Subcutaneous abdominal adipose tissue (tissue), 5 donors: ENCODE measurements around the gene SCAPER.
"Not testable (repeated sequence)": the region's sequence is repeated elsewhere in the genome, so short reads cannot be mapped to it uniquely, and the experiment has no call there.

Source experiments
- H3K27ac ChIP-seq: one replicate; pipeline ENCODE4 v1.7.0; 2013; ENCODE audit warnings: low read depth, mild to moderate bottlenecking, inconsistent platforms, low read length, moderate library complexity
- H3K27me3 ChIP-seq, 5 donors: one replicate each; pipeline ENCODE4 v1.7.0; 2013; ENCODE audit warnings: low read length in 5 of 5, inconsistent platforms in 1 of 5; ENCODE audit not compliant: control insufficient read depth in 5 of 5, insufficient read depth in 4 of 5
- H3K36me3 ChIP-seq, 5 donors: one replicate each; pipeline ENCODE4 v1.7.0; 2013; ENCODE audit warnings: low read length in 5 of 5; ENCODE audit not compliant: control insufficient read depth in 5 of 5, insufficient read depth in 5 of 5
- H3K4me1 ChIP-seq, 5 donors: one replicate each; pipeline ENCODE4 v1.7.0; 2013; ENCODE audit warnings: low read length in 5 of 5, mild to moderate bottlenecking in 3 of 5, moderate library complexity in 1 of 5; ENCODE audit not compliant: control insufficient read depth in 5 of 5, insufficient read depth in 5 of 5
- H3K4me3 ChIP-seq, 5 donors: one replicate each; pipeline ENCODE4 v1.7.0; 2013; ENCODE audit warnings: low read length in 5 of 5, low read depth in 1 of 5
- H3K9ac ChIP-seq, 5 donors: one replicate each; pipeline ENCODE4 v1.7.0; 2013; ENCODE audit warnings: low read length in 5 of 5, mild to moderate bottlenecking in 4 of 5, moderate library complexity in 3 of 5
- H3K9me3 ChIP-seq, 5 donors: one replicate each; pipeline ENCODE4 v1.7.0; 2013; ENCODE audit warnings: low read length in 5 of 5; ENCODE audit not compliant: control insufficient read depth in 5 of 5
- donor health status: healthy.
- donor health status: healthy.
- donor health status: healthy.
- donor health status: healthy.
- donor health status: healthy.

SCAPER gene

DNA sequence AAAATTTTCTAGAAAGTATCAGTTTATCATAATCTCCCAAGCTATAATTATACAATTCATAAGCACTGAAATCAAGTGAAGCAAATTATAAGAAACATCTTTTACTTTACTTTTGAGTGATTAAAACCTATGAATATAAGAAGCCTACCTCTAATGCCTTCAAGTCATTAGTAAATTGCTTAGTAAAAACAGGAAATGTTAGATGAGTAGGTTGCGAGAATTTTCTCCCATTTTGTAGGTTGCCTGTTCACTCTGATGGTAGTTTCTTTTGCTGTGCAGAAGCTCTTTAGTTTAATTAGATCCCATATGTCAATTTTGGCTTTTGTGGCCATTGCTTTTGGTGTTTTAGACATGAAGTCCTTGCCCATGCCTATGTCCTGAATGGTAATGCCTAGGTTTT is 201.1 kb downstream of the SCAPER start:
- H3K27me3 ChIP-seq, H3K4me1 ChIP-seq, H3K4me3 ChIP-seq, H3K27ac ChIP-seq, H3K9ac ChIP-seq, H3K9me3 ChIP-seq: not testable (repeated sequence)
- peaks cover 15 to 31% (median 25%) of the 10 kb centered on the region in 5 donors for H3K36me3 ChIP-seq

DNA sequence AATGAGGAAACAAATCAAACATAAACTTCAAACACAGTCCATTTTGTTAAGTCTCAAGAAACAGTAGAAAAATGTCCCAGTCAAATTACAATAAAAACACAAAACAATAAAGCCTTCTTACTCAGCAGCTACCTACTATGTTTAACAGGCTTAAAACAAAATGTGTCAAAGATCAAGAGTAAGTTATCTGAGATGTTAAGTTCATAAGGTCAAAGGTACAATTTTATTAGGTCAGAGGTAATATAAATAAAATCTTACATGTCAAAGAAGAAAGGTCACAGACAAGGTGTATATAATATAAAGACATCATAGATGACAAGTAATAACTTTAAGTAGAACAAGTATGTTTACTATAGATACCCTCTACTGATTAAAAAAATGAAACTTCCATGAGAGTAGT is 208.3 kb downstream of the SCAPER start:
- Histone ChIP-seq H3K4me3 (no peak overlapping the region), H3K4me1 (no peaks in the 10 kb centered on the region), H3K9me3 (no peaks in the 10 kb centered on the region), H3K9ac (no peak overlapping the region), H3K27ac (no peak overlapping the region), H3K27me3 (no peaks in the 10 kb centered on the region), H3K36me3 (peaks cover 15 to 23% (median 19%) of the 10 kb centered on the region in 5 donors)

DNA sequence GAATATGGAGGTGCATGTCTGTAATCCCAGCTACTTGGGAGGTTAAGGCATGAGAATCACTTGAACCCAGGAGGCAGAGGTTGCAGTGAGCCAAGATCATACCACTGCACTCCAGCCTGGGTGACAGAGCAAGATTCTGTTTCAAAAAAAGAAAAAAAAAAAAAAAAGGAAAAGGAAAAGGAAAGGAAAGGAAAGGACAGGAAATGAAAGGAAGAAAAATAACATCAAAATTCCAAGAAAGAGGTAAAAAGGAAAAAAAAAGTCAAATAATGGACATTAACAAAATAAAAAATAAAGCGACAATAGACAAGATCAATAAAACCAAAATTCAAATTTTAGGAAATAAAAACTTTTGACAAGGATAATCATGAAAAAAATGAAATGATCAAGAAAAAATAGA is 212.6 kb downstream of the SCAPER start:
- not testable (repeated sequence) for H3K27ac ChIP-seq, H3K9ac ChIP-seq, H3K36me3 ChIP-seq, H3K27me3 ChIP-seq, H3K4me3 ChIP-seq, H3K9me3 ChIP-seq, H3K4me1 ChIP-seq

DNA sequence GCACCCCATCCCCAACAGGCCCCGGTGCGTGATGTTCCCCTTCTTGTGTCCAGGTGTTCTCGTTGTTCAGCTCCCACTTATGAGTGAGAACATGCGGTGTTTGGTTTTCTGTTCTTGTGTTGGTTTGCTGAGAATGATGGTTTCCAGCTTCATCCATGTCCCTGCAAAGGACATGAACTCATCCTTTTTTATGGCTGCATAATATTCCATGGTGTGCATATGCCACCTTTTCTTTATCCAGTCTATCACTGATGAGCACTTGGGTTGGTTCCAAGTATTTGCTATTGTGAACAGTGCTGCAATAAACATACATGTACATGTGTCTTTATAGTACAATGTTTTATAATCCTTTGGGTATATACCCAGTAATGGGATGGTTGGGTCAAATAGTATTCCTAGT is 217.5 kb downstream of the SCAPER start:
- H3K36me3 ChIP-seq, H3K4me3 ChIP-seq, H3K27me3 ChIP-seq, H3K9ac ChIP-seq, H3K27ac ChIP-seq, H3K4me1 ChIP-seq, H3K9me3 ChIP-seq: not testable (repeated sequence)

DNA sequence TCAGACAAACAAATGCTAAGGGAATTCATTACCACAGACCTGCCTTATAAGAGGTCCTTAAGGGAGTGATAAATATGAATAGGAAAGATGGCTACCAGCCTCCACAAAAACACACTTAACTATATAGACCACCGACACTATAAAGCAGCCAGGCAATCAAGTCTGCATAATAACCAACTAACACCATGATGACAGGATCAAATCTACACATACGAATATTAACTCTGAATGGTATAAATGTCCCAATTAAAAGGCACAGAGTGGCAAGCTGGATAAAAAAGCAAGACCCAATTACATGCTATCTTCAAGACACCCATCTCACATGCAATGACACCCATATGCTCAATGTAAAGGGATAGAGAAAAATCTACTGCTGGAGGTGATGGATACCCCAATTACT is 221.1 kb downstream of the SCAPER start:
- Histone ChIP-seq H3K4me3 (no peak overlapping the region), H3K36me3 (peaks cover 0 to 6% (median 0%) of the 10 kb centered on the region in 5 donors), H3K27ac (no peak overlapping the region), H3K9ac (no peak overlapping the region), H3K27me3 (no peaks in the 10 kb centered on the region), H3K4me1 (peaks cover 0 to 5% (median 0%) of the 10 kb centered on the region in 5 donors), H3K9me3 (peaks cover 0 to 6% (median 4%) of the 10 kb centered on the region in 5 donors)

DNA sequence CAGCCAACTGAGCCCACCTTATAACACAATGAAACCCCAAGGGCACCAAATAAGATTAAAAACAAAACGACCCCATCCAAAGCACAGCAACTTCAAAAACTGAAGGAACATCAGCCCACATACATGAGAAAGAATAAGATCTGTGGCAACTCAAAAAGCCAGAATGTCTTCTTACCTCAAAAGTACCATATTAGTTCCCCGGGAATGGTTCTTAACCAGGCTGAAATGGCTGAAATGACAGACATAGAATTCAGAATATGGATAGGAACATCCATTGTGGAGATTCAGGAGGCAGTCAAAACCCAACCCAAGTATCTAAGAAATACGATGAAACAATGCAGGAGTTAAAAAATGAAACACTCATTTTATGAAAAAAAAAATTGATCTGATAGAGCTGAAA is 222.3 kb downstream of the SCAPER start:
- no peaks in the 10 kb centered on the region for H3K27me3 ChIP-seq
- H3K9ac ChIP-seq: no peak overlapping the region
- H3K36me3 ChIP-seq: peaks cover 0 to 4% (median 0%) of the 10 kb centered on the region in 5 donors
- no peak overlapping the region for H3K27ac ChIP-seq
- H3K4me1 ChIP-seq: peaks cover 0 to 5% (median 0%) of the 10 kb centered on the region in 5 donors
- peaks cover 0 to 6% (median 4%) of the 10 kb centered on the region in 5 donors for H3K9me3 ChIP-seq
- no peak overlapping the region for H3K4me3 ChIP-seq

DNA sequence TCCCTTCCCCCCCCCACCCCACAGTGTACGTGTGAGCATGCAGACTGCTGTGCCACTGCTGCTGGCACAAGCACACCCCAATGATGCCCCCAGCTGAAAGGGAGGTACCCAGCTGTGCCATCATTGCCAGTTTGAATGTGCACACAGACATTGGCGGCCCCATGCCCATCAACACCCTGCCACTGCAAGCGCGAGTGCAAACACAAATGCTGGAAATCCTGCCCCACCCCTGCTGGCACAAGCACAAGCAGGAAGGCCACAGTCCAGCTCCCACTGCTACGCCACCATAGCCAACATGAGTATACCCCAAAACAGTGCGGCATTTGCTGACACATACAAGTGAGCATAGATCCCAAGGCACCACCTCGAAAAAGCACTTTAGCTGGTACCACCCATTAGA is 222.9 kb downstream of the SCAPER start:
- Histone ChIP-seq H3K9me3 (peaks cover 0 to 6% (median 4%) of the 10 kb centered on the region in 5 donors), H3K4me3 (no peak overlapping the region), H3K27me3 (no peaks in the 10 kb centered on the region), H3K9ac (no peak overlapping the region), H3K27ac (no peak overlapping the region), H3K4me1 (peaks cover 0 to 5% (median 0%) of the 10 kb centered on the region in 5 donors), H3K36me3 (peaks cover 0 to 4% (median 0%) of the 10 kb centered on the region in 5 donors)

DNA sequence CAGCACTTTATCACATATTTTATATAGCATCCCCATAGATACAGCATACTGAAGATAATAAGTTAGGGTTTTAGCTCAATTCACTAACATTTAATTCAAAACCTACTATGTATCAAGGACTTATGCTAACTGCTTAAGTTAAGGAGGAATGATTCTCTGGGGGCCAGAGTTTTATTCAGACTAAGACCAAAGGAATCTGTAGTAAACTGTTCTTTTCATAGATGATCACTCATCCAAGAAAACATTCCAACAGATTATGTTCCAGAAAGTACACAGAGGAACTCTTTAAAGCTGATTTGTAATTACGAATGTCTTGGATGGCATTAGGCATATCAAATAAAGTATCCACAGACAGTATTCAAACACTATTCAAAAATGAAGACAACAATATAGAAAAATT is 226.4 kb downstream of the SCAPER start:
- peaks cover 0 to 4% (median 0%) of the 10 kb centered on the region in 5 donors for H3K36me3 ChIP-seq
- H3K4me1 ChIP-seq: peaks cover 0 to 5% (median 0%) of the 10 kb centered on the region in 5 donors
- no peaks in the 10 kb centered on the region for H3K27me3 ChIP-seq
- no peak overlapping the region for H3K27ac ChIP-seq
- no peak overlapping the region for H3K4me3 ChIP-seq
- H3K9me3 ChIP-seq: peaks cover 0 to under 1% (median under 1%) of the 10 kb centered on the region in 5 donors
- H3K9ac ChIP-seq: no peak overlapping the region

DNA sequence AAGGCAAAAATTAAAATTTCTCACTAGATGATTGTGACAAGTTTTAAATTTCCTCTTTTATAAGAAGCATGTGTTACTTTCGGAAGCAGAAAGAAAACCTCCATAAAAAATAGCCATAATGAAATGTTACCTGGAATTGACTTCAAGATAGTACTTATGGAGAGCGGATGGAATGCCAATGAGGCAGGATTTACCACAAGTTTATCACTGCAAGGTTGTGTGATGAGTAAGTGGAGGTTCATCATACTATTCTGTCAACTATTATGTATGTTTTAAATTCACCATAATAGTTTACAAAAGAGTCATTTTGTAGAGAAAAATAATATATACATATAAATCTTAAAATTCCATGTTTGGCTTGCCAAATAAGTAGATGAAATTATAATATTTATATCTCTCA is 230.3 kb downstream of the SCAPER start:
- Histone ChIP-seq H3K9me3 (no peaks in the 10 kb centered on the region), H3K27me3 (no peaks in the 10 kb centered on the region), H3K27ac (no peak overlapping the region), H3K4me1 (peaks cover 0 to 7% (median 0%) of the 10 kb centered on the region in 5 donors), H3K36me3 (peaks cover 0 to 2% (median 0%) of the 10 kb centered on the region in 5 donors), H3K4me3 (no peak overlapping the region), H3K9ac (no peak overlapping the region)

DNA sequence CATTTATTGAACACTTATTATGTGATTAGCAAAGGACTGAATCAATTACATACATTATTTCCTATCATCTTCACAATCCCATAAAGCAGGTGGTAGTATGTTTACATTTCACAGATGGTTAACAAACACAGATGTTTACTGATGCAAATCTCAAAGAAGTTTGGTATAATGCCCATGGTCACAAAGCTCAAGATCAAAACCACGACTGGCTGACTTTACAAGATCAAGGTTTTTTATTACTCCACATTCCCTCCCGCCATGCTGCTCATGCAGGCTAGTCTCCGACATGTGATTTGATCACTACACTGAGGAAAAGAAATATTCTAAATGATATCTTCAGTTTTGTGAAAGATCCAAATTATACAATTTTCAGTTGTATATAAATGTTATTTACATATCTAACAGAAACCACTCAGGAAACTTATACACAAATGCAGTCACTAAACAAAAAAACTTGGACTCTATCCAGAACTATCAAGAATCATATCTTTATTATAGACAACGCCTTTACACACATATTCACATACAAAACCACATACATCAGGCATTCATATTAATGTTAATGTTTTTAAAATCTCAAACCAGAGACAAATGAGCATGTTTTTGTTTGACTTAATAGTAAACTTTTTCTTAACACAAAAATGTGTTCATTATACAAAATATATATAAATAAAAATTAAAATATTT is 235.5 kb downstream of the SCAPER start:
- peaks cover 3 to 16% (median 8%) of the 10 kb centered on the region in 5 donors for H3K36me3 ChIP-seq
- peaks cover 0 to 7% (median 0%) of the 10 kb centered on the region in 5 donors for H3K4me1 ChIP-seq
- no peak overlapping the region for H3K27ac ChIP-seq
- H3K9ac ChIP-seq: no peak overlapping the region
- H3K4me3 ChIP-seq: no peak overlapping the region
- H3K27me3 ChIP-seq: no peaks in the 10 kb centered on the region
- H3K9me3 ChIP-seq: no peaks in the 10 kb centered on the region
